ENCODE data around the gene SYP. TPM values are rescaled to one million over a fixed set of nuclear protein-coding genes. Genes with fewer than 3 reads are reported as not detected.

Gene SYP
- total and polyA plus RNA-seq, 10 of the 15 experiments (the other 5 are each of a cell fraction or from before 2014, with no cell fraction given): 0.34 to 1.7 (median 0.74) TPM

GRCh38 chrX:49157194-49157593, 42.8 kb downstream of the SYP start (continued):
- TF ChIP-seq ZNF687 (IDR thresholded peaks at IDR 0.05): no peak
- TF ChIP-seq LARP7 (IDR thresholded peaks at IDR 0.05): no peak
- TF ChIP-seq CUX1 (IDR thresholded peaks at IDR 0.05; ENCODE audit: insufficient replicate concordance, low read depth, low read length): no peak
- TF ChIP-seq SRF (IDR thresholded peaks at IDR 0.05; ENCODE audit: low read depth in 2 of 2, low read length in 2 of 2): no peak
- no peak for TF ChIP-seq JUNB (IDR thresholded peaks at IDR 0.05)
- no peak for TF ChIP-seq ZBTB4 (CRISPR knock-in tag; IDR thresholded peaks at IDR 0.05)
- TF ChIP-seq IRF5 (IDR thresholded peaks at IDR 0.05; ENCODE audit: borderline replicate concordance): no peak
- TF ChIP-seq BCL3 (IDR thresholded peaks at IDR 0.05; ENCODE audit: borderline replicate concordance, insufficient read depth, low read depth, low read length, poor library complexity, severe bottlenecking): no peak
- no peak for TF ChIP-seq POLR2A (IDR thresholded peaks at IDR 0.05; ENCODE audit: low read depth, low read length)
- TF ChIP-seq YBX1 (IDR thresholded peaks at IDR 0.05): no peak
- no peak for TF ChIP-seq ATF2 (IDR thresholded peaks at IDR 0.05; ENCODE audit: low read length)

All from GM12878 (cell line).